ENCODE measurements around the gene SYCE1.

GRCh38 chr10:133555521-133555920 lies 9.9 kb downstream of the SYCE1 start:
- TF ChIP-seq CTCF (IDR thresholded peaks at IDR 0.05), result no peak
- no peak for TF ChIP-seq POLR2A (IDR thresholded peaks at IDR 0.05)

Measured in body of pancreas (tissue), 4 donors.